NCI-H69 (cell line): ENCODE data around the gene KRT40.

Source experiments
- DNase-seq: peaks from one replicate; lab custom pipeline; 2025; lab: John Stamatoyannopoulos, UW

The KRT40 gene

GRCh38 chr17:40996829-40997228 is 12.7 kb upstream of the KRT40 start:
- DNase-seq, result no peak

- DNase-seq, result no peak
Observed at GRCh38 chr17:40995116-40995515, 11.0 kb upstream of the KRT40 start.

GRCh38 chr17:40993839-40994238 is 9.7 kb upstream of the KRT40 start, which contains the start of gene KRTAP3-3:
Gene KRTAP3-3, minus strand, starts transcription at chr17:40994164. Its CDS starts 67 bp downstream, at chr17:40994097.
- peak; percentile 87 for DNase-seq

- DNase-seq, result no peak
Observed at GRCh38 chr17:40993084-40993483, 9.0 kb upstream of the KRT40 start.

GRCh38 chr17:40992666-40993065 is 8.5 kb upstream of the KRT40 start:
- DNase-seq, result peak; percentile 6

GRCh38 chr17:40986920-40987319 is 2.8 kb upstream of the KRT40 start:
- DNase-seq, result no peak

GRCh38 chr17:40981115-40981514 is 3.0 kb downstream of the KRT40 start:
- DNase-seq, result no peak

GRCh38 chr17:40980596-40980995 is 3.5 kb downstream of the KRT40 start:
- DNase-seq, result no peak

GRCh38 chr17:40980117-40980516 is 4.0 kb downstream of the KRT40 start:
- no peak for DNase-seq

GRCh38 chr17:40978575-40979151 is 5.5 kb downstream of the KRT40 start:
- no peak for DNase-seq

GRCh38 chr17:40975516-40975915 is 8.6 kb downstream of the KRT40 start:
- no peak for DNase-seq

GRCh38 chr17:40974366-40974765 is 9.8 kb downstream of the KRT40 start:
- no peak for DNase-seq

- DNase-seq, result no peak
Observed at GRCh38 chr17:40967582-40967981, 16.5 kb downstream of the KRT40 start.

GRCh38 chr17:40966848-40967247 is 17.3 kb downstream of the KRT40 start, which contains the start of gene KRT39:
Gene KRT39, minus strand, starts transcription at chr17:40966948. Its CDS starts 92 bp downstream, at chr17:40966856.
- no peak for DNase-seq

GRCh38 chr17:40963838-40964237 is 20.3 kb downstream of the KRT40 start:
- DNase-seq, result peak; percentile 37

- no peak for DNase-seq
Observed at GRCh38 chr17:40962059-40962561, 22.0 kb downstream of the KRT40 start.

- DNase-seq, result no peak
Observed at GRCh38 chr17:40961591-40961990, 22.5 kb downstream of the KRT40 start.

GRCh38 chr17:40960144-40960543 is 24.0 kb downstream of the KRT40 start:
- DNase-seq, result no peak

- DNase-seq, result no peak
Observed at GRCh38 chr17:40958086-40958953, 25.8 kb downstream of the KRT40 start.

GRCh38 chr17:40956401-40957254 is 27.5 kb downstream of the KRT40 start:
- no peak for DNase-seq

- DNase-seq, result no peak
Observed at GRCh38 chr17:40953881-40954280, 30.2 kb downstream of the KRT40 start.

- DNase-seq, result no peak
Observed at GRCh38 chr17:40952661-40953060, 31.5 kb downstream of the KRT40 start.
